HG03457 (cell line): ENCODE results near the gene IPPK.
"Not testable (repeated sequence)": the region's sequence is repeated elsewhere in the genome, so short reads cannot be mapped to it uniquely, and the experiment has no call there.

Source experiments
- ATAC-seq: cut with Tn5 transposase; IDR thresholded peaks from one replicate; pipeline ENCODE4 v1.9.1; 2021; ENCODE audit warnings: moderate number of reproducible peaks; ENCODE audit not compliant: unreplicated experiment

The IPPK gene

GRCh38 chr9:92639124-92639523, 30.8 kb downstream of the IPPK start:
- ATAC-seq, result no peak

GRCh38 chr9:92638621-92639101, 31.3 kb downstream of the IPPK start:
- no peak for ATAC-seq

GRCh38 chr9:92637886-92638620, 31.9 kb downstream of the IPPK start:
- no peak for ATAC-seq

- no peak for ATAC-seq
These were observed 32.6 kb downstream of the IPPK start for GRCh38 chr9:92637326-92637725.

GRCh38 chr9:92636627-92637026, 33.3 kb downstream of the IPPK start:
- ATAC-seq, result no peak

- no peak for ATAC-seq
These were observed 34.2 kb downstream of the IPPK start for GRCh38 chr9:92635760-92636159.

GRCh38 chr9:92634712-92635605, 35.0 kb downstream of the IPPK start:
- ATAC-seq, result no peak

GRCh38 chr9:92633614-92634278, 36.2 kb downstream of the IPPK start:
- no peak for ATAC-seq

GRCh38 chr9:92632641-92633040, 37.3 kb downstream of the IPPK start:
- ATAC-seq, result no peak

GRCh38 chr9:92631452-92632343, 38.2 kb downstream of the IPPK start:
- ATAC-seq, result no peak

GRCh38 chr9:92627651-92628050, 42.3 kb downstream of the IPPK start:
- ATAC-seq, result no peak

- ATAC-seq, result no peak
These were observed 43.4 kb downstream of the IPPK start for GRCh38 chr9:92626484-92626883.

- not testable (repeated sequence) for ATAC-seq
These were observed 46.0 kb downstream of the IPPK start for GRCh38 chr9:92623936-92624335.

- ATAC-seq, result no peak
These were observed 49.1 kb downstream of the IPPK start for GRCh38 chr9:92620845-92621244.

GRCh38 chr9:92619601-92620300, 50.2 kb downstream of the IPPK start:
- ATAC-seq, result no peak

- no peak for ATAC-seq
These were observed 51.2 kb downstream of the IPPK start for GRCh38 chr9:92618633-92619225.

GRCh38 chr9:92617951-92618510, 51.9 kb downstream of the IPPK start:
- no peak for ATAC-seq

GRCh38 chr9:92617195-92617813, 52.6 kb downstream of the IPPK start:
- ATAC-seq, result no peak

- no peak for ATAC-seq
These were observed 53.2 kb downstream of the IPPK start for GRCh38 chr9:92616655-92617111.
